Coronary artery (tissue), 2 donors: Measurements from ENCODE around the gene ADGRG1.

Source experiments
- DNase-seq: peaks from one replicate; pipeline ENCODE4 v3.0.0-alpha.2; 2017; ENCODE audit warnings: low spot score
- H3K27ac ChIP-seq, 2 donors: fragments of 200-600 bp; sonication (generic); one replicate each; pipeline ENCODE4 v1.5.1; 2016 to 2019
- H3K4me3 ChIP-seq: fragments of 200-600 bp; sonication (generic); 2 replicates; pipeline ENCODE4 v1.5.1; 2016; ENCODE audit warnings: mild to moderate bottlenecking, moderate library complexity
- TF ChIP-seq, protein P1 (sequence below): fragments of 200-600 bp; sonication (generic); IDR thresholded peaks from one replicate; pipeline ENCODE4 v1.5.1; 2019; ENCODE audit warnings: antibody characterized with exemption

The ADGRG1 gene

DNA sequence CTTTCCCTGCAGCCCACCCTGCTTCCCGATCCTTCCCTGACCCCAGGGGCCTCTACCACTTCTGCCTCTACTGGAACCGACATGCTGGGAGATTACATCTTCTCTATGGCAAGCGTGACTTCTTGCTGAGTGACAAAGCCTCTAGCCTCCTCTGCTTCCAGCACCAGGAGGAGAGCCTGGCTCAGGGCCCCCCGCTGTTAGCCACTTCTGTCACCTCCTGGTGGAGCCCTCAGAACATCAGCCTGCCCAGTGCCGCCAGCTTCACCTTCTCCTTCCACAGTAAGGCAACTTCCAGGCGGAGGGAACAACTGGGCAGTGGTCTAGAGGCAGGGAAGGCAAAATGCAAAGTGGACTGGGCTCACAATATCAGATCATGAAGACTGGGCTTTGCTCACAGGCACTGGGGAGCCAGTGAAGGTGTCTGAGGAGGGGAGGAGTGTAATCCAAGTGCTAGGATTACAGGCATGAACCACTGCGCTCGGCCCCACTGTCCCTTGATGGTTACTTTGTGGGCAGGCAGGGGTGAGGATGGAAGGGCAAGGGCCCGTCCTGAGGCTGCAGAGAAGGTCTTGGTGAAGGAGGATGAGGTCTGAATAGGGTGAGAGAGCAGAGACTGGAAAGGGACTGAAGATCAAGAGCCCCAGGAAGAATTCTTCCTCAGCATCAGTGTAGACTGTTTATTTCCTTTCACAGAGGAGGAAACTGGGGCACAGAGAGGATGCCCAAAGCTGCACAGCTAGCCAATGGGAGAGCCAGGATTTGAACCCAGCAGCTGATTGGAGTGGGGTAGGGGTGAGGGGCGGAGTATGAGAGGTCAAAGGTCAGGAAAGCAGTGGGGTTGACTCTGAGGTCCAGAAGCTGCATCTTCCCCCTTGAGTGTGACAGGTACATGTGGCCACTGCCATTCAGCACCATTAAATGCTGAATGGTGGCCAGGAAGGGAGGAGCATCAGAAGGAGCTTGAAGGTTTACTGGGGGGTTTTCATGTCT, 23.2 kb downstream of the ADGRG1 start:
- TF ChIP-seq, protein P1, sequence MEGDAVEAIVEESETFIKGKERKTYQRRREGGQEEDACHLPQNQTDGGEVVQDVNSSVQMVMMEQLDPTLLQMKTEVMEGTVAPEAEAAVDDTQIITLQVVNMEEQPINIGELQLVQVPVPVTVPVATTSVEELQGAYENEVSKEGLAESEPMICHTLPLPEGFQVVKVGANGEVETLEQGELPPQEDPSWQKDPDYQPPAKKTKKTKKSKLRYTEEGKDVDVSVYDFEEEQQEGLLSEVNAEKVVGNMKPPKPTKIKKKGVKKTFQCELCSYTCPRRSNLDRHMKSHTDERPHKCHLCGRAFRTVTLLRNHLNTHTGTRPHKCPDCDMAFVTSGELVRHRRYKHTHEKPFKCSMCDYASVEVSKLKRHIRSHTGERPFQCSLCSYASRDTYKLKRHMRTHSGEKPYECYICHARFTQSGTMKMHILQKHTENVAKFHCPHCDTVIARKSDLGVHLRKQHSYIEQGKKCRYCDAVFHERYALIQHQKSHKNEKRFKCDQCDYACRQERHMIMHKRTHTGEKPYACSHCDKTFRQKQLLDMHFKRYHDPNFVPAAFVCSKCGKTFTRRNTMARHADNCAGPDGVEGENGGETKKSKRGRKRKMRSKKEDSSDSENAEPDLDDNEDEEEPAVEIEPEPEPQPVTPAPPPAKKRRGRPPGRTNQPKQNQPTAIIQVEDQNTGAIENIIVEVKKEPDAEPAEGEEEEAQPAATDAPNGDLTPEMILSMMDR = no peak
- no peak for DNase-seq

DNA sequence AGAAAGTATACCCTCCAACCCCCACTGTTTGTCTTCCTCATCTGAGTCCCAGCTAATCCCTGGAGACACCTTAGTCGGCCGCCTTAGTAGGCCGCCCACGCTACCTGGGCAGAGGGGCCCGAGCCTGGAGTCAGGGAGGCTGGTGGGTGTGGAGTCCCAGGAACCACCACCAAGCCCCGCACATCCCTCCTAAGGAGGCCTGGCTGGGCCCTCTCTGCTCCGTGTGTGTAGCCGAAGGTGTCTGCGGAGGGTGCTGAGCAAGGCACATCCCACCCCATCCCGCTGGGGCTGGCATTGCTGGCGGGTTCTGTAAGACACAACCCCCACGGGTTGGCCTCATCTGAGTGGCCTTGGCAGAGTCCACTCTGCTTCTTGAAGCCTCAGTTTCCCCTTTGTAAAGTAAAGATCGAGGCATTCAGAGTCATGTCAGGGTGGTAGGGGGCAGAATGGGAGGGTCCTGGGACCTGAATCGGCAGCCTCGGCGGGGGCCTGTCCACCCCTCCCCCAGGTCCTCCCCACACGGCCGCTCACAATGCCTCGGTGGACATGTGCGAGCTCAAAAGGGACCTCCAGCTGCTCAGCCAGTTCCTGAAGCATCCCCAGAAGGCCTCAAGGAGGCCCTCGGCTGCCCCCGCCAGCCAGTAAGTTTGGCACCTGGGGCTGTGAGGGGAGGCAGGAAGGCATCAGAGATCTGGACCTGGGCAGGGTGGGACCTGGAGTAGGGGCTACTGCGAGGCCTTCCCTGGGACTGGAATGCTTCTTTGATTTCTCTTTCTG, 24.5 kb downstream of the ADGRG1 start:
- no peak overlapping the region for H3K4me3 ChIP-seq
- DNase-seq = no peak
- no peak overlapping the region for H3K27ac ChIP-seq
- TF ChIP-seq, protein P1 = no peak

More for the DNA sequence above, 23.2 kb downstream of the ADGRG1 start:
- no peak overlapping the region for H3K4me3 ChIP-seq
- H3K27ac ChIP-seq = no peak overlapping the region

DNA sequence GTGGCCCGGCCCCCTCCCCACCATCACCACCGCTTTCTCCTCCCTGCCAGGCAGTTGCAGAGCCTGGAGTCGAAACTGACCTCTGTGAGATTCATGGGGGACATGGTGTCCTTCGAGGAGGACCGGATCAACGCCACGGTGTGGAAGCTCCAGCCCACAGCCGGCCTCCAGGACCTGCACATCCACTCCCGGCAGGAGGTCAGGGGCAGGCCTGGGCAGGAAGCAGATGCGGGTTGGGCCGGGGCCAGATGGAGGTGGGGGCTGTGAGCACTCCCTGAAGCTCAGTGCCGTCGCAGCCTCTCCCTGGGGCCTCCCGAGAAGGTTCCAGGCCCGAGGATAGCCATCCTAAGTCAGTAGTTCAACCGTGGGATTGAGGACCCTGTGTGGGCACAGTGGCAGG, 25.5 kb downstream of the ADGRG1 start:
- no peak overlapping the region for H3K27ac ChIP-seq
- TF ChIP-seq, protein P1 = no peak
- no peak for DNase-seq
- no peak overlapping the region for H3K4me3 ChIP-seq

DNA sequence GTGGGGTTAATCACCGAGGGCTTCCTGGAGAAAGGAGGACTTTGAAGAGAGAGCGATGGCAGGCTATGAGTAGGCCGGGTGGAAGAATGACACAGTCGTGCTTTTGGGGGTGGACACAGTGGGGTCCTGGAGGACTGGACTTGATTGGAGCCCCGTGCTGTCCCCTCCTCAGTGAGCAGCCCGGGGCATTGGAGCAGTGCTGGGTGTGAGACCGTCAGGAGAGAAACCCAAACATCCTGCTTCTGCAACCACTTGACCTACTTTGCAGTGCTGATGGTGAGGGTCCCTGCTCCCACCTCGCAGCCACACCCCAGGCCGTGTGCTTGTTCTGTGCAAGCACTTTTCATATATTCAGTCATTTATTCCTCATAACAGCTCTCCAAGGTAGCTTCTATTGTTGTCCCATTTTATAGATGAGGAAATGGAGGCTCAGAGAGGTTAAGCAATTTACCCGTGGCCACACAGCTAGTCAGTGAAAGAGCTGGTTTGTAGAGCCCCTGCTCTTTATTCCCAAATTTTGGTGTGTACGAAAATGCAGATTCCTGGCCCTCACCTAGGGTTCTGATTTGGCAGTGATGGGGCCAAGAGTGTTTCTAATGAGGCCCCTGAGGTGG, 28.0 kb downstream of the ADGRG1 start:
- H3K4me3 ChIP-seq = no peak overlapping the region
- no peak for DNase-seq
- TF ChIP-seq, protein P1 = no peak
- no peak overlapping the region for H3K27ac ChIP-seq

DNA sequence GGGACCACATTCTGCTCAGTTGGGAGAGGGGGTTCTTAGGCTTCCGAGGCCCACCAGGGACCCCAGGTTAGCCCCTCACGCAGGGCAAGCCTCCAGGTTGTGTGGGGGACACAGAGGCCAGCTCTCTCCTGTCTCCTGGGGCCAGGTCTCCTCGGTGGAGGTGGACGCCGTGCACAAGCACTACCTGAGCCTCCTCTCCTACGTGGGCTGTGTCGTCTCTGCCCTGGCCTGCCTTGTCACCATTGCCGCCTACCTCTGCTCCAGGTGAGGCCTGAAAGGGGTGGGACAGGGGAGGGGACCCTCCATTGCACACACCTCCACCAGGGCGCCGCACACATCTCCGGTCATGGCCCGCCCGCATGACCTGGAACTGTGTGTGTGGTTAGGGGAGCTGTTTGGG, 28.8 kb downstream of the ADGRG1 start:
- TF ChIP-seq, protein P1 = no peak

DNA sequence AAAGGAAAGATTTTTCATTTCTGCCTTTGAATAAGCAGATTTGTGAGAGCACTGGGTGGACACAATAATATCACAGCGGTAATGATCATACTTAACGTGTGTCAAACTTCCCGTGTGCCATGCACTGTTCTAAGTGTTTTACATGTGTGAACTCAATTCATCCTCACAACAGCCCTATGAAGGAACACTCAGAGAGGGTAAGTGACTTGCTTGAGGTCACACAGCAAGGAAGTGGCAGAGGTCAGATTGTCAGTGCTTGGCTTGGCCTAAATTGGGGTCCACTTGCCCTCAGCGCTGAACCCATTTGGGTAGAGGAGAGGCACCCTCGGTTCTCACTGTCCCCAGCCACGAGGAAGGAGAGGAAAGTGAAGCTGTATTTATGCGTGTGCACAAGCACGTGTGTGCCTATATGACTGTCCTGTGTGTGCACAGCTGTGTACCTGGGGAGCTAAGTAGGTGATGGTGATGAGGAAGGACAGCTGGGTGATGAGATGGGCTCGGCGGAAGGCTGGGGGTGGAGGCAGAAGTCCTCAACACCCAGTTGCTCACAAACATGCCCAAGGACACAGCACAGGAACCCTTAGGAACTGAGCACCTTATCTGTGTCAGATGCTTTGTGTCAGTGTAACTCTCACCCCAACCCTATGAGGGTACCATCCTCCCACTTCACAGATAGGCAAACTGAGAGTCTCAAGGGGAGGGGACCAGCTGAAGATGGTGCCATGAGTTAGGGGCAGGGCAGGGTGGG, 29.9 kb downstream of the ADGRG1 start:
- TF ChIP-seq, protein P1 = no peak
- H3K27ac ChIP-seq = no peak overlapping the region
- no peak overlapping the region for H3K4me3 ChIP-seq
- DNase-seq = no peak

More for the DNA sequence above, 28.8 kb downstream of the ADGRG1 start:
- Histone ChIP-seq H3K27ac (no peak overlapping the region), H3K4me3 (no peak overlapping the region)
- no peak for DNase-seq
